Suprapubic skin (tissue), 4 donors: ENCODE results near the gene B4GALT4. TPM values are rescaled to one million over a fixed set of nuclear protein-coding genes. Genes with fewer than 3 reads are reported as not detected.
A peak's percentile ranks its signal among the peaks of the same experiment; 100 is the strongest.
"Not testable (repeated sequence)": the region's sequence is repeated elsewhere in the genome, so short reads cannot be mapped to it uniquely, and the experiment has no call there.

Experiments used
- DNase-seq, 2 donors: peaks; one replicate each; pipeline ENCODE4 v3.0.0-alpha.2; 2019; ENCODE audit warnings: low spot score in 2 of 2
- H3K27ac ChIP-seq: fragments of 200-600 bp; sonication (generic); one replicate; pipeline ENCODE4 v1.5.1; 2019
- H3K27me3 ChIP-seq: fragments of 200-600 bp; sonication (generic); one replicate; pipeline ENCODE4 v1.5.1; 2019
- H3K36me3 ChIP-seq: fragments of 200-600 bp; sonication (generic); one replicate; pipeline ENCODE4 v1.5.1; 2019
- H3K4me1 ChIP-seq: fragments of 200-600 bp; sonication (generic); one replicate; pipeline ENCODE4 v1.5.1; 2019
- H3K4me3 ChIP-seq: fragments of 200-600 bp; sonication (generic); one replicate; pipeline ENCODE4 v1.5.1; 2019; ENCODE audit warnings: mild to moderate bottlenecking
- H3K9me3 ChIP-seq: fragments of 200-600 bp; sonication (generic); one replicate; pipeline ENCODE4 v1.5.1; 2019
- CTCF ChIP-seq, 2 donors: fragments of 200-600 bp in 1 of 2; fragments of 450-650 bp in 1 of 2; sonication (generic) in 1 of 2; IDR thresholded peaks; one replicate each; pipeline ENCODE4 v1.5.1; 2016 to 2019; ENCODE audit warnings: antibody characterized with exemption in 2 of 2, mild to moderate bottlenecking in 1 of 2, moderate library complexity in 1 of 2
- EP300 ChIP-seq: sonication (generic); formaldehyde crosslinking; IDR thresholded peaks from one replicate; pipeline ENCODE4 v1.6.1; 2017; ENCODE audit warnings: antibody characterized with exemption
- POLR2A ChIP-seq, 2 donors: fragments of 450-650 bp; IDR thresholded peaks; one replicate each; pipeline ENCODE4 v1.6.1; 2017; ENCODE audit warnings: antibody characterized with exemption in 2 of 2, mild to moderate bottlenecking in 2 of 2, moderate library complexity in 2 of 2
- POLR2AphosphoS5 ChIP-seq, 3 donors: sonication (generic); formaldehyde crosslinking; IDR thresholded peaks; one replicate each; pipeline ENCODE4 v1.6.1; 2017; ENCODE audit warnings: antibody characterized with exemption in 3 of 3
- WGBS: methylation state at CpG from one replicate; pipeline ENCODE4 v1.1.5; 2018; 5-methylcytosine and 5-hydroxymethylcytosine counted together
- total RNA-seq, 4 donors: library from RNA; depleted of rRNA; stranded (reverse); fragments of >200 nt; gene quantifications; one replicate each; pipeline ENCODE4 v1.1.0, GENCODE V29; 2016

B4GALT4 gene
- total RNA-seq, 4 donors from 2014 or later, result 13.6 to 19.4 (median 16.1) TPM

GRCh38 chr3:119279101-119279554, 38.5 kb upstream of the B4GALT4 start:
- TF ChIP-seq POLR2A (IDR thresholded peaks at IDR 0.05) (no peak), POLR2AphosphoS5 (IDR thresholded peaks at IDR 0.05) (no peak), EP300 (no peak)
- H3K4me3 ChIP-seq, result no peak overlapping the region
- 49% methylated on average over 6 of the region's 6 CpGs for WGBS
- no peak for DNase-seq
- peaks cover 5% of the 10 kb centered on the region for H3K4me1 ChIP-seq
- H3K27me3 ChIP-seq, result no peaks in the 10 kb centered on the region
- no peaks in the 10 kb centered on the region for H3K36me3 ChIP-seq
- peak overlapping the region; percentile 39 for H3K27ac ChIP-seq
- peaks cover 4% of the 10 kb centered on the region for H3K9me3 ChIP-seq

GRCh38 chr3:119276680-119277079, 36.0 kb upstream of the B4GALT4 start:
- 60% methylated on average over 5 of the region's 5 CpGs for WGBS
- no peak for DNase-seq
- TF ChIP-seq EP300 (no peak), CTCF (IDR thresholded peaks at IDR 0.05) (no peak), POLR2AphosphoS5 (IDR thresholded peaks at IDR 0.05) (no peak), POLR2A (IDR thresholded peaks at IDR 0.05) (no peak)
- Histone ChIP-seq H3K4me3 (no peak overlapping the region), H3K27ac (no peak overlapping the region), H3K9me3 (no peaks in the 10 kb centered on the region), H3K4me1 (peaks cover 5% of the 10 kb centered on the region), H3K36me3 (no peaks in the 10 kb centered on the region), H3K27me3 (no peaks in the 10 kb centered on the region)

- H3K27ac ChIP-seq, H3K9me3 ChIP-seq, H3K36me3 ChIP-seq, DNase-seq, H3K4me1 ChIP-seq, H3K4me3 ChIP-seq, H3K27me3 ChIP-seq: not testable (repeated sequence)
- 67% methylated on average over 2 of the region's 2 CpGs for WGBS
These were observed 29.5 kb upstream of the B4GALT4 start for GRCh38 chr3:119270212-119270611.

GRCh38 chr3:119261055-119261454, 20.4 kb upstream of the B4GALT4 start:
- WGBS, result 68% methylated on average over 6 of the region's 6 CpGs
- DNase-seq, result no peak
- Histone ChIP-seq H3K27me3 (no peaks in the 10 kb centered on the region), H3K9me3 (no peaks in the 10 kb centered on the region), H3K4me3 (no peak overlapping the region), H3K4me1 (peaks cover 32% of the 10 kb centered on the region), H3K27ac (no peak overlapping the region), H3K36me3 (no peaks in the 10 kb centered on the region)
- TF ChIP-seq EP300, result no peak
- TF ChIP-seq POLR2A (IDR thresholded peaks at IDR 0.05), result no peak
- TF ChIP-seq POLR2AphosphoS5 (IDR thresholded peaks at IDR 0.05), result no peak
- TF ChIP-seq CTCF (IDR thresholded peaks at IDR 0.05), result no peak

GRCh38 chr3:119259821-119260220, 19.1 kb upstream of the B4GALT4 start:
- no peak overlapping the region for H3K4me3 ChIP-seq
- 91% methylated on average over 4 of the region's 4 CpGs for WGBS
- no peak overlapping the region for H3K27ac ChIP-seq
- no peaks in the 10 kb centered on the region for H3K27me3 ChIP-seq
- peaks cover 32% of the 10 kb centered on the region for H3K4me1 ChIP-seq
- H3K9me3 ChIP-seq, result no peaks in the 10 kb centered on the region
- TF ChIP-seq CTCF (IDR thresholded peaks at IDR 0.05) (no peak), POLR2AphosphoS5 (IDR thresholded peaks at IDR 0.05) (no peak), EP300 (no peak), POLR2A (IDR thresholded peaks at IDR 0.05) (no peak)
- DNase-seq, result no peak
- H3K36me3 ChIP-seq, result no peaks in the 10 kb centered on the region

- Histone ChIP-seq H3K4me1 (peaks cover 32% of the 10 kb centered on the region), H3K36me3 (no peaks in the 10 kb centered on the region), H3K27ac (peak overlapping the region; percentile 71), H3K9me3 (no peaks in the 10 kb centered on the region), H3K27me3 (no peaks in the 10 kb centered on the region), H3K4me3 (no peak overlapping the region)
- no peak for DNase-seq
- TF ChIP-seq CTCF (IDR thresholded peaks at IDR 0.05), result no peak
- TF ChIP-seq EP300, result no peak
- no peak for TF ChIP-seq POLR2AphosphoS5 (IDR thresholded peaks at IDR 0.05)
- no peak for TF ChIP-seq POLR2A (IDR thresholded peaks at IDR 0.05)
- WGBS, result 14% methylated on average over 1 of the region's 1 CpG
These were observed 18.2 kb upstream of the B4GALT4 start for GRCh38 chr3:119258915-119259314.
